ENCODE data around the gene MDM1.

The MDM1 gene

DNA sequence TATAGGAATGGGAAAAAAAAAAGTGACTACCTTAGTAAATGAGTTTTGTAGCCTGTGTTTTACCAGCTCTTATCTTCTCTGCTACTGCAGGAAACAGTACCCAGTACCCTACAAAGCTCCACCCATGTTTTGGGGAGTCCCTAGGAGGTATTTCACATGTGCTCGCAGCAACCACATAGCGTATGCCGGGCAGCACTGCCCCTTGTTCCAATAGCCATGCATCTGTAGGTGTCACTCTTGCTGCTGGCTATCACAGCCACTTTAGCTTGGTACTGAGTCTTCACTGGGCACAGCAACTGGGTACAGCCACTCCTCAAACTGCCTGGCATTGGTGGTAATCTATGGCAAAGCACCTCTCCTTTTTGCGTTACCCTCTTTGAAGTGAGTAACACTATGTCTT lies 2.0 kb upstream of the MDM1 start:
- no peak for DNase-seq (ENCODE audit: insufficient read length, low spot score)
- FAIRE-seq, result no peak
- TF ChIP-seq, protein P1, sequence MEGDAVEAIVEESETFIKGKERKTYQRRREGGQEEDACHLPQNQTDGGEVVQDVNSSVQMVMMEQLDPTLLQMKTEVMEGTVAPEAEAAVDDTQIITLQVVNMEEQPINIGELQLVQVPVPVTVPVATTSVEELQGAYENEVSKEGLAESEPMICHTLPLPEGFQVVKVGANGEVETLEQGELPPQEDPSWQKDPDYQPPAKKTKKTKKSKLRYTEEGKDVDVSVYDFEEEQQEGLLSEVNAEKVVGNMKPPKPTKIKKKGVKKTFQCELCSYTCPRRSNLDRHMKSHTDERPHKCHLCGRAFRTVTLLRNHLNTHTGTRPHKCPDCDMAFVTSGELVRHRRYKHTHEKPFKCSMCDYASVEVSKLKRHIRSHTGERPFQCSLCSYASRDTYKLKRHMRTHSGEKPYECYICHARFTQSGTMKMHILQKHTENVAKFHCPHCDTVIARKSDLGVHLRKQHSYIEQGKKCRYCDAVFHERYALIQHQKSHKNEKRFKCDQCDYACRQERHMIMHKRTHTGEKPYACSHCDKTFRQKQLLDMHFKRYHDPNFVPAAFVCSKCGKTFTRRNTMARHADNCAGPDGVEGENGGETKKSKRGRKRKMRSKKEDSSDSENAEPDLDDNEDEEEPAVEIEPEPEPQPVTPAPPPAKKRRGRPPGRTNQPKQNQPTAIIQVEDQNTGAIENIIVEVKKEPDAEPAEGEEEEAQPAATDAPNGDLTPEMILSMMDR (IDR thresholded peaks at IDR 0.05; ENCODE audit: insufficient read depth, missing control alignments), result no peak

DNA sequence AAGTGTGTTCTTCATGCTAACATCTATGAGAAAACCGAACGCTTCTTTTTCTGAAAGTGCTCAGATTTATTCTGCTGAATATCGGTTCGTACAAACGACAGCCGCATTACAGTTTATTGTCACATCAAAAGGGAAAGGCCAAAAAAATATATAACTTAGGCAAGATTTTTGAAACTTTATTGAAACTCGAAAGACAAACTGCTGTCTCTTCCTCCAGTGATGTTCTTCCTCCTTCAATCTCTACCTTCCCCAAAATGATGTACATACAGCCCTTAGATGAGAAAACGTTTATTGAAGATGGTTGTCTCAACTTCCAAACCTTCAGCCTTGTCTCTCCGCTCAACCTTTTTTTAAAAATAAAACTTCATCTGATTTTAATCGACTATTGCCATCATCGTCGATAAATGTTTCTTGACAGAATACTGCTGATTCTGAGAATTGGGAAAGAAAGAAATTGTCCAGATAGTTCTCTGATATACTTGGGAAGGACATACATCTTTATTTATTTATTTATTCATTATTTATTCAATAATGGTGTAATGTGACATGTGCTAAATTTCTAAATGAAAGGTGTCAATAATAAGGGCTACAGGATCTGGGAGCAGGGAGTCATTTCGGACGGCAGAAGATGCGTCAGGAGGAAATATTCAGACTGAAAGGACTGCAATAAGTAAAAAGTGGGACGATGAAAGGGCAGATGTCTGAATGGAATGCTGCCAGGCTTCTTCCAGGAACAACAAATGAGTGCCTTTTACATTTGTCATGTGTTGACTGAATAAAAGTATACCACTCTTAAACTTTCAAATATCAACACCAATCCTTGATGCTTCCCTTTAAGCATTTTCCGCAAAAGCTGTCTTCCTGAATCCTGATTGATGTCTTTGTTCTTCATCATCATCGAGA lies 817 bp upstream of the MDM1 start:
- TF ChIP-seq, protein P1 (IDR thresholded peaks at IDR 0.05; ENCODE audit: insufficient read depth, missing control alignments), result no peak
- no peak for DNase-seq (ENCODE audit: insufficient read length, low spot score)
- no peak for FAIRE-seq

DNA sequence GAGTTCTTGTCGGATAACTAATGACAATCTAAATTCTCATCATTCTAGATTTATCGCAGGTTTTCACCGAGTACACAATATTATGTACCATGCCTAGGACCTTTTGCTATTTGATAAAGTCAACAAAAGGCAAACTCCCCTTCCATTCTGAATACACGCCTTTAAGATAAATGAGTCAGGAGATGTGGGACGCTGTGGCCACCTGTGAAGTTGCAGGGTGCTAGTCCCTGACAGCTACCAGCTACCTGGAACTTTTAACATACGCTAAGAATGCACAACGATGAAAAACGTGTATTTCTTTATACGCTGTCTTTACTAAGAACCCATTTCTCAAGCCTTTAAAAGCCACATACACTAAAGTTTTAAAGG lies 678 bp downstream of the MDM1 start:
- DNase-seq (ENCODE audit: insufficient read length, low spot score) (no peak), FAIRE-seq (no peak)
- TF ChIP-seq, protein P1 (IDR thresholded peaks at IDR 0.05; ENCODE audit: insufficient read depth, missing control alignments), result no peak

DNA sequence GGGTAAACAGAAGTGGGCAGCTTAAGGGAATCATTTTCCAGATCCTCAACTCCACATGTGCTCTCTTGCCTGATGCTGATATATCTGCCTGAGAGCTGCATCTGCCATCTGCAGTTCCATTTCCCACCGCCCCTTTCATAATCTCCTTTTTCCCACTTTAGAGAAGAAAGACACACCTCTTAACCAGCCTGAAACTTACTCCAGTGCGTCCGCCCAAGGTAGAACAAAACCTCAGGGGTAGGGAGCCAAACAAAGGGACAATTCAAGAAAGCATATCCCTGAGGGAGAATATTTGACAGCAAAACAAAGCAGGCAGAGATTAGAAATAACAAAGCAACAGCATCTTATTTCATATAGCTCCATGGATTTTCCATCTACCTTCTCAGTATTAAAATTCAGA lies 4.3 kb downstream of the MDM1 start:
- FAIRE-seq (peak; percentile 85), DNase-seq (ENCODE audit: insufficient read length, low spot score) (no peak)
- TF ChIP-seq, protein P1 (IDR thresholded peaks at IDR 0.05; ENCODE audit: insufficient read depth, missing control alignments), result no peak

DNA sequence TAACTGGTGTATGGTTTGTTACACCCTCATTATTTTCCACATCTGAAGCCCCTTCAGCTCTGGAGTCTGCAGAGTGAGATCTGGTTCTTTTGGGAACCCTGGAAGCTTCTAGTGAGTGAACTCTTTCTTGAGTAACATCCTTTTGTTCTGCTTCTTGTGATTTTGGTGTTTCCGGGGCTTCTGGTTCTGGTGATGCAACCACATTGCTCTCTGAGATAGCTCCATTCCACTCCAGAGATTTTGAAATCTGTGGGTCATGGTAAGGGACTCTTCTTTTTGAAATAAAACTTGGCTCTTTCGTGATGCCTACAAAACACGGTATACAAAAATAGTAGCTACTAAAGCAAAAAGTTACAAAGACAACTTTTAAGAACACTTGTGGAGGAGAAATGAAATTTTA lies 5.4 kb downstream of the MDM1 start:
- FAIRE-seq, result no peak
- no peak for DNase-seq (ENCODE audit: insufficient read length, low spot score)
- TF ChIP-seq, protein P1 (IDR thresholded peaks at IDR 0.05; ENCODE audit: insufficient read depth, missing control alignments), result no peak

DNA sequence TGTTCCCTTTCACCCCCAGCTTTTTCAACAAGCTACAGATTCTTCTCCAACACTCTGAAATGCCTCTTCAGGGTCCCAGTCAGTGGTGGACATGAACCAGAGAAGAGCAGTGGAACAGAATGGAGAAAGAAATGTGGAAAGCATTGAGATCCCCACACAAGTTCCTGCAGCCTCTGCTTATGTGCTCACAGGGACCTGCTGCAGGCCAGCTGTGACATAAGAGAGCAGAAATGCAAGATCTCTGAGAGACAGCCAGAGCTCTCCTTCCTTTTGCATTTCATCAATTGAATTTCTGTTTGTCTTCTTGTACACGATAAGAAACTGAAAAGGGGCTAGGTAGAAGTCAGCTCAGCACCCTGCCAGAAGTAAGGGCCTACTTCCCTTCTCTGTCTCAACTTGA lies 6.2 kb downstream of the MDM1 start:
- DNase-seq (ENCODE audit: insufficient read length, low spot score), result no peak
- TF ChIP-seq, protein P1 (IDR thresholded peaks at IDR 0.05; ENCODE audit: insufficient read depth, missing control alignments), result no peak
- FAIRE-seq, result no peak

DNA sequence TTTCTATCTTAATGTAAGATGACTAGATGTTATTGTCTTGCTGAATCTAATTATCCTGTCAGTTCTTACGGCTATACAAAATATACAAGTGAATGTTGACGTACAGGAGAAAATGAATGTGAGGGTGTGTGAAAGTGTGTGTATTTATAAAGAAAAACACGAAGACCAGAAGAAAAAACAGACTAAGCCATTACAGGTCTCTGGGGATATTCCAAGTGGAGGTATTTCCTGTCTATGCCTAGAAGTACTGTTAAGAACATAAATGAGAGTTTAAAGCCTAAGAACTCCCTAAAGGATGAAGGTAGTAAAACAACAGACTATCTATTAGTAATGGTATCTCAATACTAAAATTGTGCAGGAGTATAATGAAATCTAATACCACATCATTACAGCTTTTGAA lies 7.6 kb downstream of the MDM1 start:
- FAIRE-seq (no peak), DNase-seq (ENCODE audit: insufficient read length, low spot score) (no peak)
- TF ChIP-seq, protein P1 (IDR thresholded peaks at IDR 0.05; ENCODE audit: insufficient read depth, missing control alignments), result no peak

Measured in D721Med (cell line).